HepG2 (cell line): ENCODE results near the gene LRRC10. TPM values are rescaled to one million over a fixed set of nuclear protein-coding genes. Genes with fewer than 3 reads are reported as not detected.

Source experiments
- CBX1 ChIP-seq: IDR thresholded peaks from one replicate; pipeline ENCODE4 v1.6.1; 2016; ENCODE audit warnings: antibody characterized with exemption, low read depth
- FOSL2 ChIP-seq: sonication (generic); formaldehyde crosslinking; IDR thresholded peaks from 2 replicates; pipeline ENCODE4 v1.4.0; 2020; ENCODE audit warnings: missing genetic modification reagents
- GATA4 ChIP-seq: sonication (generic); IDR thresholded peaks from 2 replicates; pipeline ENCODE4 v1.6.1; 2016; ENCODE audit warnings: antibody characterized with exemption, low read depth, borderline replicate concordance
- GATAD2A ChIP-seq: IDR thresholded peaks from 2 replicates; pipeline ENCODE4 v1.6.1; 2016
- HBP1 ChIP-seq: IDR thresholded peaks from 2 replicates; pipeline ENCODE4 v1.6.1; 2016; ENCODE audit warnings: low read depth, control low read depth
- HNRNPL ChIP-seq: fragments of 200-400 bp; formaldehyde crosslinking; IDR thresholded peaks from 2 replicates; pipeline ENCODE4 v1.6.1; 2017; ENCODE audit warnings: mild to moderate bottlenecking, low read depth, low read length
- HOXD1 ChIP-seq: sonication (generic); formaldehyde crosslinking; IDR thresholded peaks from 2 replicates; pipeline ENCODE4 v1.5.0; 2020; ENCODE audit warnings: missing genetic modification reagents
- IKZF5 ChIP-seq: IDR thresholded peaks from 2 replicates; pipeline ENCODE4 v1.6.1; 2018; ENCODE audit warnings: missing genetic modification reagents, mild to moderate bottlenecking, missing compliant biosample characterization
- MXI1 ChIP-seq: IDR thresholded peaks from 3 replicates; pipeline ENCODE4 v1.6.1; 2012; ENCODE audit warnings: low read depth, low read length, inconsistent platforms, borderline replicate concordance
- NPAS2 ChIP-seq: sonication (generic); formaldehyde crosslinking; IDR thresholded peaks from 2 replicates; pipeline ENCODE4 v1.8.0; 2022; ENCODE audit warnings: mild to moderate bottlenecking, missing genetic modification reagents, borderline replicate concordance
- RBAK ChIP-seq: sonication (generic); formaldehyde crosslinking; IDR thresholded peaks from 2 replicates; pipeline ENCODE4 v1.5.1; 2020; ENCODE audit warnings: mild to moderate bottlenecking, missing genetic modification reagents
- RBM39 ChIP-seq: fragments of 200-400 bp; formaldehyde crosslinking; IDR thresholded peaks from one replicate; pipeline ENCODE4 v1.6.1; 2018; ENCODE audit warnings: antibody characterized with exemption, mild to moderate bottlenecking, low read depth, low read length; ENCODE audit not compliant: poor library complexity, severe bottlenecking
- TBP ChIP-seq: sonication (generic); formaldehyde crosslinking; IDR thresholded peaks from 2 replicates; pipeline ENCODE4 v1.5.0; 2020; ENCODE audit warnings: missing genetic modification reagents
- ZBTB38 ChIP-seq: sonication (generic); formaldehyde crosslinking; IDR thresholded peaks from 2 replicates; pipeline ENCODE4 v1.5.1; 2020; ENCODE audit warnings: mild to moderate bottlenecking, missing genetic modification reagents
- ZBTB8A ChIP-seq: sonication (generic); formaldehyde crosslinking; IDR thresholded peaks from 2 replicates; pipeline ENCODE4 v1.4.0; 2020; ENCODE audit warnings: mild to moderate bottlenecking, low read depth, missing genetic modification reagents, borderline replicate concordance
- ZIK1 ChIP-seq: sonication (generic); formaldehyde crosslinking; IDR thresholded peaks from 2 replicates; pipeline ENCODE4 v1.5.0; 2020; ENCODE audit warnings: mild to moderate bottlenecking, low read depth, missing genetic modification reagents, borderline replicate concordance
- ZNF235 ChIP-seq: sonication (generic); formaldehyde crosslinking; IDR thresholded peaks from 2 replicates; pipeline ENCODE4 v1.8.1; 2023; ENCODE audit warnings: mild to moderate bottlenecking, missing genetic modification reagents, borderline replicate concordance
- ZNF256 ChIP-seq: sonication (generic); formaldehyde crosslinking; conservative IDR thresholded peaks from 2 replicates; pipeline ENCODE4 v1.4.0; 2020; ENCODE audit warnings: missing genetic modification reagents
- ZNF326 ChIP-seq: sonication (generic); formaldehyde crosslinking; IDR thresholded peaks from 2 replicates; pipeline ENCODE4 v1.4.0; 2020; ENCODE audit warnings: missing genetic modification reagents, borderline replicate concordance
- ZNF549 ChIP-seq: sonication (generic); formaldehyde crosslinking; IDR thresholded peaks from 2 replicates; pipeline ENCODE4 v1.5.0; 2020; ENCODE audit warnings: missing genetic modification reagents
- ZNF574 ChIP-seq: sonication (generic); formaldehyde crosslinking; IDR thresholded peaks from 2 replicates; pipeline ENCODE4 v1.4.0; 2020; ENCODE audit warnings: missing genetic modification reagents
- ZNF761 ChIP-seq: sonication (generic); formaldehyde crosslinking; conservative IDR thresholded peaks from 2 replicates; pipeline ENCODE4 v1.4.0; 2020; ENCODE audit warnings: mild to moderate bottlenecking, missing genetic modification reagents
- ZSCAN30 ChIP-seq: sonication (generic); formaldehyde crosslinking; IDR thresholded peaks from 2 replicates; pipeline ENCODE4 v1.5.0; 2020; ENCODE audit warnings: mild to moderate bottlenecking, missing genetic modification reagents
- polyA plus RNA-seq, 8 experiments: library from polyadenylated mRNA; depleted of rRNA in 3 of 8; stranded (reverse) in 7 of 8; unstranded in 1 of 8; fragments of >200 nt; fragmentation: Illumina TruSeq in 4 of 8; extraction: Trizol in 4 of 8; gene quantifications; 2 replicates each; pipeline versions ENCODE4 v1.2.1 to v1.2.3, GENCODE V29; 2011 to 2016; ENCODE audit warnings: low read depth in 4 of 8, missing spikeins in 1 of 8, mixed read lengths in 1 of 8; ENCODE audit not compliant: insufficient read depth in 1 of 8
- total RNA-seq, 5 experiments: library from RNA; depleted of rRNA; stranded (reverse); fragments of >200 nt; fragmentation: Illumina TruSeq; extraction: Trizol; gene quantifications; 2 replicates each; pipeline ENCODE4 v1.2.3, GENCODE V29; 2016; ENCODE audit warnings: low read depth in 1 of 5

LRRC10 gene
- total and polyA plus RNA-seq, 2 of the 13 experiments (the other 11 are each of a cell fraction or from before 2014, with no cell fraction given) = not detected

DNA sequence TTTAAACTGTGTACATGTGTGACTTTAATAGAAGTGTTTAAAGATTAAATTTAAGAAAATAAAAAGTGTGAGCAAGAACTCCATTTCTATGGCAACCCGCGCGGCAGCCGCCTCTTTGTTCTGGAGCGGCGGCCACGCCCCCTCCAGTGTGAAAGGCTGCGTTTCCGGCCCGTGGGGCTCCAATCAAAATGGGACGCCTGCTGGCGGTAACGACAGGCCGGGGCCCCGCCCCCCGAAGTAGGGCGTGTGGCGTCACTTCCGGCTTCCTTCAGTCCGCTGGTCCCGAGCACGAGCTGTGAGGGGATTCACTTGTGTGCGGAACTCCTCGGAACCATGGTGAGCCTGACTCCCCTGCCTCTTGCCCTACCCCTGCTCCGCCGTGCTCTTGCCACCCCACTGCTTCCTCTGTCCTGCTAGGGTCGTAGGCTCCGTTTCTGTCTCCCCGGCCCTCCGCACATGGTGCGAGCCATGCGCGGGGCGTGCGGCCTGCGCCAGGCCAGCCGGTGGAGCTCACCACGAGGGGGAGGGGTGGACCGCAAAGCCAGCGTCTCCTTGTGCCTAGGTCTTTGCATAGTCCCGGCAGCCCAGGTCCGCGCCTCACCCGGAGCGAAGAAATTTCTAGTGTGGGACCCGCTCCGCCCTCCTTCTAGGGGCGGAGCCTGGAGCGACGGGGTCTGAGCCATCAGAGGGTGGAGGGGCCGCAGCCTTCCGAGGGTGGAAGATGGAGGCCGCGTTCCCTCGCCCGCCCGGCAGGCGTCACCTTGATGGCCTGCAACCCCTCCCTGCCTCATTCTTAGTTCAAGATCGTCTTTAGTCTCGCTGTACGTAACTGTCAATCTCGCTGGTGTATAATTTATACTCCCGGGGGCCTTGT, 25.3 kb downstream of the LRRC10 start, which contains the start of gene CCT2 (continued):
- TF ChIP-seq ZNF235 (CRISPR knock-in tag) = peak; percentile 44; the same call in 1 of the 2 replicates
- TF ChIP-seq ZBTB38 (CRISPR knock-in tag) = peak; percentile 92
- TF ChIP-seq ZIK1 = peak; percentile 92
- peak; percentile 87; the same call in 1 of the 2 replicates for TF ChIP-seq ZNF256 (CRISPR knock-in tag)
- no peak for TF ChIP-seq GATA4
- TF ChIP-seq HBP1 = peak; percentile 93
- 0 out of 2 replicates have a peak, but pooled peaks have one; percentile 39 for TF ChIP-seq HNRNPL
- 0 out of 2 replicates have a peak, but pooled peaks have one; percentile 39 for TF ChIP-seq TBP (CRISPR knock-in tag)
- no peak; the same call in 1 of the 2 replicates for TF ChIP-seq ZSCAN30 (CRISPR knock-in tag)
- TF ChIP-seq MXI1 = peak; percentile 91; the same call in 2 of the 3 replicates
- no peak for TF ChIP-seq ZNF326 (CRISPR knock-in tag)
- peak; percentile 51 for TF ChIP-seq GATAD2A (CRISPR knock-in tag)
- peak; percentile 88 for TF ChIP-seq ZNF574 (CRISPR knock-in tag)
- TF ChIP-seq RBM39 = no peak
- peak; percentile 72 for TF ChIP-seq CBX1
- 0 out of 2 replicates have a peak, but pooled peaks have one; percentile 56 for TF ChIP-seq ZNF549 (CRISPR knock-in tag)
- TF ChIP-seq IKZF5 (CRISPR knock-in tag) = peak; percentile 85
- peak; percentile 68; the same call in 1 of the 2 replicates for TF ChIP-seq ZNF761 (CRISPR knock-in tag)
- no peak for TF ChIP-seq RBAK (CRISPR knock-in tag)
- no peak for TF ChIP-seq ZBTB8A
- peak; percentile 90 for TF ChIP-seq HOXD1
- TF ChIP-seq NPAS2 (CRISPR knock-in tag) = 0 out of 2 replicates have a peak, but pooled peaks have one; percentile 19
- TF ChIP-seq FOSL2 (CRISPR knock-in tag) = peak; percentile 38; the same call in 1 of the 2 replicates
